ENCODE results near the gene CFAP53.
"Not testable (repeated sequence)": the region's sequence is repeated elsewhere in the genome, so short reads cannot be mapped to it uniquely, and the experiment has no call there.

Gene CFAP53

DNA sequence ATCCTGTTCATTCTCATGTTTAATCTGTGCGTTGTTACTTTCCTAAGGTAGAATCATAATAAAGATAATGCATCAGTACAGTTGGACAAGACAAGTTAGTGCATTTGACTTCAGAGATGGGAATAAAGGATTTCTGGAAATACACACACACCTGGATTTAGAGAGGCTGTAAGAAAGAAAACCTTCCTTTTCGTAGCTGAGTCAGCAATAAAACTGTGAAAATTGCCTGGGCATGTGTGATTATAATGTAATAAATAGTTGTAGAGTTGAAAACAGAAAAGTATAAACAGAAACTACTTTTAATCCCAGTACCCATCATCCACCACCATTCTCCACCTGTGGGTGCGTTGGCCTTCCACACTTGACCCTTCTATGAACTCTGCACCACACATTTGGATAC, 15.4 kb downstream of the CFAP53 start:
- Histone ChIP-seq H3K4me2 (ENCODE audit: low read length) (no peak overlapping the region), H3K36me3 (replicated peaks; ENCODE audit: low read depth, low read length) (no peaks in the 10 kb centered on the region), H3K4me3 (ENCODE audit: low read length) (no peak overlapping the region), H3K9ac (ENCODE audit: low read length) (no peak overlapping the region), H3K9me3 (ENCODE audit: insufficient read depth, low read length) (no peaks in the 10 kb centered on the region), H3K4me1 (ENCODE audit: low read length) (no peaks in the 10 kb centered on the region), H2AFZ (ENCODE audit: low read depth, low read length) (no peak overlapping the region), H3K27ac (ENCODE audit: low read length) (no peak overlapping the region), H3K27me3 (ENCODE audit: low read depth, low read length) (peaks cover 8% of the 10 kb centered on the region), H4K20me1 (ENCODE audit: insufficient read depth, low read length) (no peaks in the 10 kb centered on the region), H3K79me2 (ENCODE audit: low read length) (no peaks in the 10 kb centered on the region)
- TF ChIP-seq, protein P1, sequence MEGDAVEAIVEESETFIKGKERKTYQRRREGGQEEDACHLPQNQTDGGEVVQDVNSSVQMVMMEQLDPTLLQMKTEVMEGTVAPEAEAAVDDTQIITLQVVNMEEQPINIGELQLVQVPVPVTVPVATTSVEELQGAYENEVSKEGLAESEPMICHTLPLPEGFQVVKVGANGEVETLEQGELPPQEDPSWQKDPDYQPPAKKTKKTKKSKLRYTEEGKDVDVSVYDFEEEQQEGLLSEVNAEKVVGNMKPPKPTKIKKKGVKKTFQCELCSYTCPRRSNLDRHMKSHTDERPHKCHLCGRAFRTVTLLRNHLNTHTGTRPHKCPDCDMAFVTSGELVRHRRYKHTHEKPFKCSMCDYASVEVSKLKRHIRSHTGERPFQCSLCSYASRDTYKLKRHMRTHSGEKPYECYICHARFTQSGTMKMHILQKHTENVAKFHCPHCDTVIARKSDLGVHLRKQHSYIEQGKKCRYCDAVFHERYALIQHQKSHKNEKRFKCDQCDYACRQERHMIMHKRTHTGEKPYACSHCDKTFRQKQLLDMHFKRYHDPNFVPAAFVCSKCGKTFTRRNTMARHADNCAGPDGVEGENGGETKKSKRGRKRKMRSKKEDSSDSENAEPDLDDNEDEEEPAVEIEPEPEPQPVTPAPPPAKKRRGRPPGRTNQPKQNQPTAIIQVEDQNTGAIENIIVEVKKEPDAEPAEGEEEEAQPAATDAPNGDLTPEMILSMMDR (IDR thresholded peaks at IDR 0.05; ENCODE audit: low read depth, low read length), result no peak
- TF ChIP-seq EZH2phosphoT487 (IDR thresholded peaks at IDR 0.05; ENCODE audit: low read depth), result no peak

- peaks cover 8% of the 10 kb centered on the region for H3K27me3 ChIP-seq (ENCODE audit: low read depth, low read length)
- H3K4me2 ChIP-seq (ENCODE audit: low read length), result no peak overlapping the region
- H3K27ac ChIP-seq (ENCODE audit: low read length), result no peak overlapping the region
- H3K36me3 ChIP-seq (replicated peaks; ENCODE audit: low read depth, low read length), result no peaks in the 10 kb centered on the region
- H4K20me1 ChIP-seq (ENCODE audit: insufficient read depth, low read length), result no peaks in the 10 kb centered on the region
- no peaks in the 10 kb centered on the region for H3K79me2 ChIP-seq (ENCODE audit: low read length)
- H2AFZ ChIP-seq (ENCODE audit: low read depth, low read length), result no peak overlapping the region
- H3K4me1 ChIP-seq (ENCODE audit: low read length), result no peaks in the 10 kb centered on the region
- no peaks in the 10 kb centered on the region for H3K9me3 ChIP-seq (ENCODE audit: insufficient read depth, low read length)
- TF ChIP-seq EZH2phosphoT487 (IDR thresholded peaks at IDR 0.05; ENCODE audit: low read depth), result no peak
- TF ChIP-seq, protein P1 (IDR thresholded peaks at IDR 0.05; ENCODE audit: low read depth, low read length), result no peak
- no peak overlapping the region for H3K9ac ChIP-seq (ENCODE audit: low read length)
- no peak overlapping the region for H3K4me3 ChIP-seq (ENCODE audit: low read length)
These were observed 16.7 kb downstream of the CFAP53 start for GRCh38 chr18:50249576-50249975.

GRCh38 chr18:50247561-50247960, 18.7 kb downstream of the CFAP53 start:
- peaks cover 8% of the 10 kb centered on the region for H3K27me3 ChIP-seq (ENCODE audit: low read depth, low read length)
- H3K9ac ChIP-seq (ENCODE audit: low read length), result no peak overlapping the region
- no peak for TF ChIP-seq EZH2phosphoT487 (IDR thresholded peaks at IDR 0.05; ENCODE audit: low read depth)
- TF ChIP-seq, protein P1 (IDR thresholded peaks at IDR 0.05; ENCODE audit: low read depth, low read length), result no peak
- H2AFZ ChIP-seq (ENCODE audit: low read depth, low read length), result no peak overlapping the region
- no peak overlapping the region for H3K4me3 ChIP-seq (ENCODE audit: low read length)
- H3K27ac ChIP-seq (ENCODE audit: low read length), result no peak overlapping the region
- H3K4me2 ChIP-seq (ENCODE audit: low read length), result no peak overlapping the region
- no peaks in the 10 kb centered on the region for H3K9me3 ChIP-seq (ENCODE audit: insufficient read depth, low read length)
- no peaks in the 10 kb centered on the region for H3K79me2 ChIP-seq (ENCODE audit: low read length)
- H4K20me1 ChIP-seq (ENCODE audit: insufficient read depth, low read length), result no peaks in the 10 kb centered on the region
- no peaks in the 10 kb centered on the region for H3K4me1 ChIP-seq (ENCODE audit: low read length)
- no peaks in the 10 kb centered on the region for H3K36me3 ChIP-seq (replicated peaks; ENCODE audit: low read depth, low read length)

DNA sequence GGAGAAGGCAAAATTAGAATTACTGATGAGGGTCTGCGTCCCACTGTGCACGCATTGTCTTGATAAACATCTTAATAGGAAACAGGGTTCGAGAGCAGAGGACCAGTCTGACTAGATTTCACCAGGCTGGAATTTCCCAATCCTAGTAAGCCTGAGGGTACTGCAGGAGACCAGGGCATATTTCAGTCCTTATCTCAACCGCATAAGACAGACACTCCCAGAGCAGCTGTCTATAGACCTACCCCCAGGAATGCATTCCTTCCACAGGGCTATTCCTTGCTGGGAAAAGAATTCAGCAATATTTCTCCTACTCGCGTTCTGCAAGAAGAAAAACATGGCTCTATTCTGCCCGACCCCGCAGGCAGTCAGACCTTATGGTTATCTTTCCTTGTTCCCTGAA, 24.5 kb downstream of the CFAP53 start:
- H3K4me3 ChIP-seq (ENCODE audit: low read length); H3K27ac ChIP-seq (ENCODE audit: low read length); H4K20me1 ChIP-seq (ENCODE audit: insufficient read depth, low read length); H3K27me3 ChIP-seq (ENCODE audit: low read depth, low read length); H2AFZ ChIP-seq (ENCODE audit: low read depth, low read length); H3K4me2 ChIP-seq (ENCODE audit: low read length); H3K9ac ChIP-seq (ENCODE audit: low read length); H3K9me3 ChIP-seq (ENCODE audit: insufficient read depth, low read length); H3K36me3 ChIP-seq (replicated peaks; ENCODE audit: low read depth, low read length); H3K4me1 ChIP-seq (ENCODE audit: low read length); H3K79me2 ChIP-seq (ENCODE audit: low read length): not testable (repeated sequence)

- no peak overlapping the region for H2AFZ ChIP-seq (ENCODE audit: low read depth, low read length)
- H3K9me3 ChIP-seq (ENCODE audit: insufficient read depth, low read length), result no peaks in the 10 kb centered on the region
- no peaks in the 10 kb centered on the region for H3K36me3 ChIP-seq (replicated peaks; ENCODE audit: low read depth, low read length)
- H3K79me2 ChIP-seq (ENCODE audit: low read length), result no peaks in the 10 kb centered on the region
- H3K9ac ChIP-seq (ENCODE audit: low read length), result no peak overlapping the region
- H4K20me1 ChIP-seq (ENCODE audit: insufficient read depth, low read length), result no peaks in the 10 kb centered on the region
- no peak overlapping the region for H3K27ac ChIP-seq (ENCODE audit: low read length)
- H3K27me3 ChIP-seq (ENCODE audit: low read depth, low read length), result no peaks in the 10 kb centered on the region
- no peak overlapping the region for H3K4me3 ChIP-seq (ENCODE audit: low read length)
- no peak overlapping the region for H3K4me2 ChIP-seq (ENCODE audit: low read length)
- peaks cover 7% of the 10 kb centered on the region for H3K4me1 ChIP-seq (ENCODE audit: low read length)
- TF ChIP-seq, protein P1 (IDR thresholded peaks at IDR 0.05; ENCODE audit: low read depth, low read length), result no peak
- TF ChIP-seq EZH2phosphoT487 (IDR thresholded peaks at IDR 0.05; ENCODE audit: low read depth), result no peak
These were observed 26.2 kb downstream of the CFAP53 start for GRCh38 chr18:50240080-50240563.

All from OCI-LY3 (cell line).